ENCODE data around the gene SCRN3.

- TF ChIP-seq CTCF (IDR thresholded peaks at IDR 0.05; ENCODE audit: insufficient read depth, low read length) (no peak), POLR2AphosphoS5 (IDR thresholded peaks at IDR 0.05; ENCODE audit: low read depth) (no peak), SPI1 (IDR thresholded peaks at IDR 0.05; ENCODE audit: borderline replicate concordance, low read depth) (no peak)
These were observed 44.8 kb upstream of the SCRN3 start for GRCh38 chr2:174350593-174351181.

Measured in HL-60 (cell line).